ENCODE measurements around the gene DDX1.

- TF ChIP-seq BRD4 (IDR thresholded peaks at IDR 0.05) (no peak), NR2C1 (IDR thresholded peaks at IDR 0.05) (no peak), NR2C1 (tag; IDR thresholded peaks at IDR 0.05) (no peak), CTCF (IDR thresholded peaks at IDR 0.05 in 2 of 3, conservative IDR thresholded peaks at IDR 0.05 in 1 of 3; ENCODE audit: insufficient read depth in 2 of 3, low read depth in 1 of 3, low read length in 3 of 3) (no peak), ZZZ3 (IDR thresholded peaks at IDR 0.05) (no peak), JUNB (CRISPR knock-in tag; conservative IDR thresholded peaks at IDR 0.05) (no peak), CHD4 (IDR thresholded peaks at IDR 0.05; ENCODE audit: insufficient read depth, insufficient replicate concordance, low read depth, low read length, poor library complexity, severe bottlenecking) (no peak), ZNF639 (CRISPR knock-in tag; conservative IDR thresholded peaks at IDR 0.05 in 1 of 2, IDR thresholded peaks at IDR 0.05 in 1 of 2) (no peak), ZNF583 (CRISPR knock-in tag; IDR thresholded peaks at IDR 0.05) (no peak), JUN (IDR thresholded peaks at IDR 0.05; ENCODE audit: borderline replicate concordance, low read depth, low read length) (no peak), JUN (CRISPR knock-in tag; IDR thresholded peaks at IDR 0.05; ENCODE audit: borderline replicate concordance) (no peak)
Observed at GRCh38 chr2:15633043-15633970, 41.6 kb downstream of the DDX1 start.

Measured in K562 (cell line).